ENCODE data around the gene TMEM94.

- no peak for TF ChIP-seq POLR2A (IDR thresholded peaks at IDR 0.05)
- no peak for TF ChIP-seq CTCF (IDR thresholded peaks at IDR 0.05 in 4 of 5, conservative IDR thresholded peaks at IDR 0.05 in 1 of 5)
These were observed 50.5 kb downstream of the TMEM94 start for GRCh38 chr17:75506888-75507287.
